K562 (cell line): ENCODE measurements around the gene CMSS1. TPM values are rescaled to one million over a fixed set of nuclear protein-coding genes. Genes with fewer than 3 reads are reported as not detected.

Source experiments
- ATAC-seq: fragments of 200-7000 bp; cut with Tn5 transposase; 3 replicates; pipeline ENCODE4 v1.9.1; 2020; ENCODE audit warnings: moderate library complexity
- BruUV-seq: library from RNA; stranded (reverse); fragments of 400-500 nt; replicated peaks from 2 replicates; lab custom pipeline; 2021; lab: Mats Ljungman, UMichigan
- CTCF ChIA-PET: fragments of 300-600 bp; formaldehyde crosslinking; extraction: SDS; loops from one replicate; lab custom pipeline; 2021; ENCODE audit warnings: low intra/inter-chr PET ratio; lab: Yijun Ruan, JAX
- POLR2A ChIA-PET: fragments of 300-600, 350-650 bp; sonication (Branson Sonifier 250); formaldehyde crosslinking; extraction: SDS; loops from one replicate; lab custom pipeline; 2021; ENCODE audit warnings: antibody characterized with exemption, inconsistent platforms; lab: Yijun Ruan, JAX
- DNase-seq, 4 experiments: peaks; one replicate each; pipeline versions ENCODE4 v3.0.0 to v3.0.0-alpha.2; 2011 to 2018; ENCODE audit warnings: low spot score in 3 of 4, mixed read lengths in 3 of 4; ENCODE audit errors: extremely low read depth in 1 of 4
- FAIRE-seq: peaks from 2 replicates; lab custom pipeline; 2011; peaks lifted over from hg19 to GRCh38; lab: Jason Lieb, UNC
- H2AFZ ChIP-seq: 2 replicates; pipeline ENCODE4 v1.6.0; 2011; ENCODE audit warnings: low read depth, low read length, control low read depth, inconsistent platforms
- H3K27ac ChIP-seq: fragments of 200-600 bp; 3 replicates; pipeline ENCODE4 v1.8.0; 2011; ENCODE audit warnings: low read depth, mild to moderate bottlenecking, control low read depth, inconsistent platforms, low read length, moderate library complexity, mixed read lengths; ENCODE audit errors: extremely low read depth
- H3K27me3 ChIP-seq, 2 experiments: fragments of 300-600 bp in 1 of 2; 2 replicates in 1 of 2; 3 replicates in 1 of 2; pipeline versions ENCODE4 v1.6.0 to v1.8.0; 2011; ENCODE audit warnings: inconsistent platforms in 2 of 2, low read length in 2 of 2, mild to moderate bottlenecking in 1 of 2, mixed read lengths in 1 of 2, moderate library complexity in 1 of 2; ENCODE audit not compliant: control insufficient read depth in 2 of 2, insufficient read depth in 2 of 2
- H3K36me3 ChIP-seq: fragments of 300-600 bp; 3 replicates; pipeline ENCODE4 v1.8.0; 2011; ENCODE audit warnings: mild to moderate bottlenecking, low read length, inconsistent platforms; ENCODE audit not compliant: control insufficient read depth, insufficient read depth
- H3K4me1 ChIP-seq, 2 experiments: fragments of 200-600 bp in 1 of 2; replicated peaks in 1 of 2; 2 replicates in 1 of 2; 3 replicates in 1 of 2; pipeline versions ENCODE4 v1.5.1 to v1.8.0; 2011; ENCODE audit warnings: inconsistent platforms in 2 of 2, low read length in 2 of 2, mild to moderate bottlenecking in 1 of 2, mixed read lengths in 1 of 2, moderate library complexity in 1 of 2; ENCODE audit not compliant: control insufficient read depth in 2 of 2, insufficient read depth in 2 of 2
- H3K4me2 ChIP-seq: 2 replicates; pipeline ENCODE4 v1.6.1; 2011; ENCODE audit warnings: low read length, control low read depth, inconsistent platforms, mixed read lengths; ENCODE audit not compliant: insufficient read depth
- H3K4me3 ChIP-seq: fragments of 200-600 bp; sonication (generic), shearing (Covaris generic); 2 replicates; pipeline ENCODE4 v1.5.1; 2016; ENCODE audit warnings: control low read depth, inconsistent platforms
- H3K79me2 ChIP-seq: fragments of 200-600 bp; 3 replicates; pipeline ENCODE4 v1.8.0; 2011; ENCODE audit warnings: low read length, inconsistent platforms; ENCODE audit not compliant: control insufficient read depth, insufficient read depth
- H3K9ac ChIP-seq, 2 experiments: 2 replicates each; pipeline versions ENCODE4 v1.6.0 to v1.6.1; 2011; ENCODE audit warnings: low read depth in 2 of 2, low read length in 2 of 2, control low read depth in 1 of 2, inconsistent platforms in 1 of 2, mild to moderate bottlenecking in 1 of 2, mixed read lengths in 1 of 2; ENCODE audit not compliant: insufficient read depth in 1 of 2
- H3K9me1 ChIP-seq: one replicate; pipeline ENCODE4 v1.6.0; 2011; ENCODE audit warnings: inconsistent platforms, mild to moderate bottlenecking, low read length, moderate library complexity; ENCODE audit not compliant: control insufficient read depth, insufficient read depth
- H3K9me3 ChIP-seq: replicated peaks from 2 replicates; pipeline ENCODE4 v1.5.1; 2011; ENCODE audit warnings: low read depth, low read length, inconsistent platforms; ENCODE audit not compliant: control insufficient read depth, insufficient read depth
- H4K20me1 ChIP-seq: replicated peaks from 2 replicates; pipeline ENCODE4 v1.6.1; 2011; ENCODE audit warnings: low read length, inconsistent platforms, mixed read lengths; ENCODE audit not compliant: control insufficient read depth, insufficient read depth
- ELF2 ChIP-seq: fragments of 250-450 bp; sonication (Bioruptor Pico); IDR thresholded peaks from 2 replicates; pipeline ENCODE4 v1.5.0; 2021; ENCODE audit warnings: mild to moderate bottlenecking
- FIP1L1 ChIP-seq: fragments of 200-400 bp; formaldehyde crosslinking; IDR thresholded peaks from 2 replicates; pipeline ENCODE4 v1.6.1; 2018; ENCODE audit warnings: mild to moderate bottlenecking, low read depth, low read length; ENCODE audit not compliant: poor library complexity, severe bottlenecking
- GABPB1 ChIP-seq: sonication (generic); formaldehyde crosslinking; IDR thresholded peaks from 2 replicates; pipeline ENCODE4 v1.8.0; 2022; ENCODE audit warnings: mild to moderate bottlenecking, missing genetic modification reagents
- HIVEP1 ChIP-seq: fragments of 250-450 bp; sonication (Bioruptor Pico); IDR thresholded peaks from 2 replicates; pipeline ENCODE4 v1.4.0; 2020; ENCODE audit warnings: mild to moderate bottlenecking
- KAT7 ChIP-seq: sonication (generic); formaldehyde crosslinking; IDR thresholded peaks from 2 replicates; pipeline ENCODE4 v1.8.0; 2022; ENCODE audit warnings: missing genetic modification reagents, mild to moderate bottlenecking, borderline replicate concordance
- MAZ ChIP-seq, 2 experiments: fragments of 450-650 bp in 1 of 2; sonication (generic) in 1 of 2; formaldehyde crosslinking; IDR thresholded peaks in 1 of 2; conservative IDR thresholded peaks in 1 of 2; 2 replicates each; pipeline versions ENCODE4 v1.4.0 to v1.5.0; 2020; ENCODE audit warnings: mild to moderate bottlenecking in 1 of 2, missing genetic modification reagents in 1 of 2
- NFE2 ChIP-seq: IDR thresholded peaks from 2 replicates; pipeline ENCODE4 v1.6.1; 2014; ENCODE audit warnings: antibody characterized with exemption, low read depth
- PHF8 ChIP-seq: fragments of 200-600 bp; sonication (generic); IDR thresholded peaks from 2 replicates; pipeline ENCODE4 v1.6.1; 2012; ENCODE audit warnings: mixed run types, mild to moderate bottlenecking, inconsistent platforms, low read length, moderate library complexity, borderline replicate concordance
- POLR2H ChIP-seq: IDR thresholded peaks from 2 replicates; pipeline ENCODE4 v1.6.1; 2016; ENCODE audit warnings: missing genetic modification characterization, low read depth, mild to moderate bottlenecking, control low read depth, missing compliant biosample characterization, moderate library complexity
- PURB ChIP-seq: sonication (generic); formaldehyde crosslinking; IDR thresholded peaks from 2 replicates; pipeline ENCODE4 v1.9.0; 2021; ENCODE audit warnings: low read depth, mild to moderate bottlenecking, missing genetic modification reagents
- SMARCC2 ChIP-seq: fragments of 450-650 bp; IDR thresholded peaks from 2 replicates; pipeline ENCODE4 v1.6.1; 2017; ENCODE audit warnings: antibody characterized with exemption, moderate library complexity, mild to moderate bottlenecking, low read depth
- TARDBP ChIP-seq: fragments of 450-650 bp; IDR thresholded peaks from 2 replicates; pipeline ENCODE4 v1.6.1; 2016
- TCF15 ChIP-seq: fragments of 250-450 bp; sonication (Bioruptor Pico); IDR thresholded peaks from 2 replicates; pipeline ENCODE4 v1.8.0; 2022; ENCODE audit warnings: moderate library complexity, mild to moderate bottlenecking, inconsistent platforms
- ZNF124 ChIP-seq: sonication (generic); formaldehyde crosslinking; IDR thresholded peaks from 2 replicates; pipeline ENCODE4 v1.8.1; 2022; ENCODE audit warnings: missing genetic modification reagents
- ZNF384 ChIP-seq: IDR thresholded peaks from 2 replicates; pipeline ENCODE4 v1.6.1; 2012; ENCODE audit warnings: low read depth, low read length, improper control_type of control experiment
- ZNF436 ChIP-seq: fragments of 250-450, 450-650 bp; sonication (Bioruptor Pico); formaldehyde crosslinking; IDR thresholded peaks from 2 replicates; pipeline ENCODE4 v1.7.0; 2020; ENCODE audit warnings: mild to moderate bottlenecking
- ZNF586 ChIP-seq: fragments of 450-650 bp; formaldehyde crosslinking; conservative IDR thresholded peaks from 2 replicates; pipeline ENCODE4 v1.4.0; 2020; ENCODE audit warnings: mild to moderate bottlenecking, moderate library complexity
- in situ Hi-C: fragments of 300-500 bp; cut with MboI; formaldehyde crosslinking; loops from 4 replicates; pipeline ENCODE4 v1.15.0; 2018; ENCODE audit warnings: inconsistent platforms, mixed read lengths
- intact Hi-C: fragments of 100-400 bp; cut with micrococcal nuclease; formaldehyde crosslinking; loops from 2 replicates; pipeline ENCODE4 v1.14.2; 2022
- polyA plus RNA-seq, 8 experiments: library from polyadenylated mRNA; depleted of rRNA in 4 of 8; stranded (reverse) in 5 of 8; unstranded in 3 of 8; fragments of >200 nt; fragmentation: Nextera tagmentation in 2 of 8; fragmentation: Illumina TruSeq in 1 of 8; extraction: Ambion mirVana in 2 of 8; extraction: Trizol in 1 of 8; gene quantifications; 2 replicates each; pipeline versions ENCODE4 v1.2.1 to v1.2.3, GENCODE V29; 2011 to 2014; ENCODE audit warnings: inconsistent platforms in 1 of 8, missing spikeins in 1 of 8
- total RNA-seq, 7 experiments: library from RNA; depleted of rRNA in 6 of 7; stranded (reverse); fragments of >200 nt in 6 of 7; fragmentation: Illumina TruSeq in 2 of 7; extraction: Trizol in 2 of 7; gene quantifications; 2 replicates each; pipeline versions ENCODE4 v1.2.1 to v1.2.3, GENCODE V29; 2011 to 2021; ENCODE audit warnings: low replicate concordance in 1 of 7
- TF ChIP-seq, protein P1 (sequence below): fragments of 450-650 bp; IDR thresholded peaks from 2 replicates; pipeline ENCODE4 v1.6.1; 2018; ENCODE audit not compliant: partially characterized antibody

CMSS1 gene
- total and polyA plus RNA-seq, 9 of the 15 experiments (the other 6 are each of a cell fraction or from before 2014, with no cell fraction given), result 46.9 to 109 (median 72.3) TPM

- H3K9me3 ChIP-seq, result no peaks in the 10 kb centered on the region
- peak in 1 of 4 experiments; percentile 12 for DNase-seq
- no peaks in the 10 kb centered on the region for H4K20me1 ChIP-seq
- no peak overlapping the region for H3K4me2 ChIP-seq
- ATAC-seq, result peak; percentile 63
- no peak for FAIRE-seq
- no peak overlapping the region for H2AFZ ChIP-seq
- H3K27me3 ChIP-seq, result no peaks in the 10 kb centered on the region
- H3K79me2 ChIP-seq, result peaks cover 10% of the 10 kb centered on the region; the same call in 2 of the 3 replicates
- H3K36me3 ChIP-seq, result no peaks in the 10 kb centered on the region
- H3K27ac ChIP-seq, result no peak overlapping the region
- in situ Hi-C loops (no loop called here), intact Hi-C loops (no loop called here)
- TF ChIP-seq ZNF436 (no peak), ELF2 (no peak), ZNF384 (no peak), PHF8 (no peak), KAT7 (CRISPR knock-in tag) (no peak), POLR2H (tag) (no peak), HIVEP1 (CRISPR knock-in tag) (no peak), GABPB1 (no peak), FIP1L1 (no peak), ZNF586 (CRISPR knock-in tag) (no peak), TARDBP (no peak), TCF15 (CRISPR knock-in tag) (no peak), ZNF124 (no peak), NFE2 (no peak), PURB (CRISPR knock-in tag) (no peak), MAZ (CRISPR knock-in tag; conservative IDR thresholded peaks at IDR 0.05 in 1 of 2, IDR thresholded peaks at IDR 0.05 in 1 of 2) (no peak), SMARCC2 (no peak)
- TF ChIP-seq, protein P1, sequence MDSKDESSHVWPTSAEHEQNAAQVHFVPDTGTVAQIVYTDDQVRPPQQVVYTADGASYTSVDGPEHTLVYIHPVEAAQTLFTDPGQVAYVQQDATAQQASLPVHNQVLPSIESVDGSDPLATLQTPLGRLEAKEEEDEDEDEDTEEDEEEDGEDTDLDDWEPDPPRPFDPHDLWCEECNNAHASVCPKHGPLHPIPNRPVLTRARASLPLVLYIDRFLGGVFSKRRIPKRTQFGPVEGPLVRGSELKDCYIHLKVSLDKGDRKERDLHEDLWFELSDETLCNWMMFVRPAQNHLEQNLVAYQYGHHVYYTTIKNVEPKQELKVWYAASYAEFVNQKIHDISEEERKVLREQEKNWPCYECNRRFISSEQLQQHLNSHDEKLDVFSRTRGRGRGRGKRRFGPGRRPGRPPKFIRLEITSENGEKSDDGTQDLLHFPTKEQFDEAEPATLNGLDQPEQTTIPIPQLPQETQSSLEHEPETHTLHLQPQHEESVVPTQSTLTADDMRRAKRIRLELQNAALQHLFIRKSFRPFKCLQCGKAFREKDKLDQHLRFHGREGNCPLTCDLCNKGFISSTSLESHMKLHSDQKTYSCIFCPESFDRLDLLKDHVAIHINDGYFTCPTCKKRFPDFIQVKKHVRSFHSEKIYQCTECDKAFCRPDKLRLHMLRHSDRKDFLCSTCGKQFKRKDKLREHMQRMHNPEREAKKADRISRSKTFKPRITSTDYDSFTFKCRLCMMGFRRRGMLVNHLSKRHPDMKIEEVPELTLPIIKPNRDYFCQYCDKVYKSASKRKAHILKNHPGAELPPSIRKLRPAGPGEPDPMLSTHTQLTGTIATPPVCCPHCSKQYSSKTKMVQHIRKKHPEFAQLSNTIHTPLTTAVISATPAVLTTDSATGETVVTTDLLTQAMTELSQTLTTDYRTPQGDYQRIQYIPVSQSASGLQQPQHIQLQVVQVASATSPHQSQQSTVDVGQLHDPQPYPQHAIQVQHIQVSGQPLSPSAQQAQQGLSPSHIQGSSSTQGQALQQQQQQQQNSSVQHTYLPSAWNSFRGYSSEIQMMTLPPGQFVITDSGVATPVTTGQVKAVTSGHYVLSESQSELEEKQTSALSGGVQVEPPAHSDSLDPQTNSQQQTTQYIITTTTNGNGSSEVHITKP, result no peak
- H3K4me3 ChIP-seq, result no peak overlapping the region
- POLR2A ChIA-PET, result no interaction called here
- no peaks in the 10 kb centered on the region for H3K9me1 ChIP-seq
- peaks cover 0 to 3% of the 10 kb centered on the region in 2 experiments; a peak in 1 of 5 replicates for H3K4me1 ChIP-seq
- no TSS peak for BruUV-seq
- no peak overlapping the region for H3K9ac ChIP-seq
- CTCF ChIA-PET, result no interaction called here
Measured at GRCh38 chr3:99892332-99892731, 74.7 kb downstream of the CMSS1 start.
